ENCODE results near the gene ARID3C. TPM values are rescaled to one million over a fixed set of nuclear protein-coding genes. Genes with fewer than 3 reads are reported as not detected.

ARID3C gene
- total RNA-seq = under 1 TPM; 0.29 to 0.32 TPM

GRCh38 chr9:34628656-34629490 is at the start of gene ARID3C:
TSS of gene ARID3C (minus strand) at chr9:34629066. CDS start at chr9:34628014, 1,052 bp downstream.
- CTCF ChIA-PET = interaction anchor here (0.9 to 1.8 kb wide), 5 partner anchors 8 to 25 kb away, joined by 3 to 9 read pairs (median 4); partner anchors contain the start of genes DCTN3 and SIGMAR1
- DNase-seq = peak; percentile 50
- H3K4me3 Mint-ChIP-seq = peak within 1 kb of the TSS; percentile 61
- H3K36me3 Mint-ChIP-seq (ENCODE audit: low read depth) = peaks cover under 1% of the 10 kb centered on the region
- ATAC-seq = peak; percentile 84
- intact Hi-C loops (cut with micrococcal nuclease) = no loop called here
- no peaks in the 10 kb centered on the region for H3K9me3 Mint-ChIP-seq
- peaks cover 49% of the 10 kb centered on the region for H3K27me3 Mint-ChIP-seq
- H3K27ac Mint-ChIP-seq = no peak within 1 kb of the TSS
- peaks cover 18% of the 10 kb centered on the region for H3K4me1 Mint-ChIP-seq (ENCODE audit: low read depth)
- POLR2A ChIA-PET = interaction anchor here (0.6 to 1.5 kb wide), 4 partner anchors 9 to 14 kb away, joined by 3 to 5 read pairs (median 4); partner anchors contain the start of gene SIGMAR1
- no peak for TF ChIP-seq CTCF (IDR thresholded peaks at IDR 0.05)

GRCh38 chr9:34675869-34676268 is 47.0 kb upstream of the ARID3C start:
- Mint-ChIP-seq H3K27me3 (no peaks in the 10 kb centered on the region), H3K9me3 (no peaks in the 10 kb centered on the region), H3K27ac (no peak overlapping the region), H3K4me3 (no peak overlapping the region), H3K36me3 (ENCODE audit: low read depth) (no peaks in the 10 kb centered on the region), H3K4me1 (ENCODE audit: low read depth) (no peaks in the 10 kb centered on the region)
- ChIA-PET POLR2A (interaction anchor here (1.4 kb wide), 1 partner anchor 11 kb away, joined by 3 read pairs; no protein-coding TSS in a partner anchor), CTCF (interaction anchor here (0.9 to 3.9 kb wide), 4 partner anchors 10 to 52 kb away, joined by 3 to 56 read pairs (median 4); a partner anchor contains a TSS)
- intact Hi-C loops (cut with micrococcal nuclease) = no loop called here
- no peak for DNase-seq
- TF ChIP-seq CTCF (IDR thresholded peaks at IDR 0.05) = no peak
- no peak for ATAC-seq

GRCh38 chr9:34675048-34675714 is 46.3 kb upstream of the ARID3C start:
- Mint-ChIP-seq H3K36me3 (ENCODE audit: low read depth) (no peaks in the 10 kb centered on the region), H3K4me1 (ENCODE audit: low read depth) (no peaks in the 10 kb centered on the region), H3K27me3 (no peaks in the 10 kb centered on the region), H3K4me3 (no peak overlapping the region), H3K9me3 (peaks cover 3% of the 10 kb centered on the region), H3K27ac (no peak overlapping the region)
- ChIA-PET CTCF (interaction anchor here (0.9 to 3.9 kb wide), 4 partner anchors 9 to 52 kb away, joined by 3 to 56 read pairs (median 4); a partner anchor contains a TSS), POLR2A (interaction anchor here (1.4 kb wide), 1 partner anchor 12 kb away, joined by 3 read pairs; no protein-coding TSS in a partner anchor)
- TF ChIP-seq CTCF (IDR thresholded peaks at IDR 0.05) = peak; percentile 74
- intact Hi-C loops (cut with micrococcal nuclease) = no loop called here
- ATAC-seq (peak; percentile 89), DNase-seq (peak; percentile 83)

- ATAC-seq (no peak), DNase-seq (no peak)
- no peak overlapping the region for H3K4me3 Mint-ChIP-seq
- no peaks in the 10 kb centered on the region for H3K27me3 Mint-ChIP-seq
- H3K27ac Mint-ChIP-seq = no peak overlapping the region
- TF ChIP-seq CTCF (IDR thresholded peaks at IDR 0.05) = no peak
- no peaks in the 10 kb centered on the region for H3K36me3 Mint-ChIP-seq (ENCODE audit: low read depth)
- H3K4me1 Mint-ChIP-seq (ENCODE audit: low read depth) = no peaks in the 10 kb centered on the region
- intact Hi-C loops (cut with micrococcal nuclease) = no loop called here
- ChIA-PET POLR2A (no interaction called here), CTCF (interaction anchor here (3.9 kb wide), 1 partner anchor 27 kb away, joined by 56 read pairs; no protein-coding TSS in a partner anchor)
- peaks cover 3% of the 10 kb centered on the region for H3K9me3 Mint-ChIP-seq
Measured at GRCh38 chr9:34674440-34674839, 45.6 kb upstream of the ARID3C start.

All from activated CD8-positive, alpha-beta T cell treated with anti-CD3 and anti-CD28 coated beads for 36 hours (primary cell).